ELF-1 (cell line): ENCODE results near the gene IL12RB2.
A peak's percentile ranks its signal among the peaks of the same experiment; 100 is the strongest.

Experiments used
- DNase-seq: peaks from one replicate; pipeline ENCODE4 v3.0.0-alpha.2; 2016; ENCODE audit warnings: low read depth, low spot score

The IL12RB2 gene

GRCh38 chr1:67313934-67314671, 6.4 kb downstream of the IL12RB2 start:
- DNase-seq, result no peak

- DNase-seq, result peak; percentile 18
These were observed 7.0 kb downstream of the IL12RB2 start for GRCh38 chr1:67314696-67315095.

GRCh38 chr1:67316180-67316902, 8.7 kb downstream of the IL12RB2 start:
- peak; percentile 65 for DNase-seq

- no peak for DNase-seq
These were observed 9.2 kb downstream of the IL12RB2 start for GRCh38 chr1:67316918-67317317.

- no peak for DNase-seq
These were observed 10.1 kb downstream of the IL12RB2 start for GRCh38 chr1:67317803-67318202.

GRCh38 chr1:67322442-67322841, 14.8 kb downstream of the IL12RB2 start:
- DNase-seq, result no peak

- no peak for DNase-seq
These were observed 15.4 kb downstream of the IL12RB2 start for GRCh38 chr1:67323087-67323486.

GRCh38 chr1:67324068-67324467, 16.4 kb downstream of the IL12RB2 start:
- DNase-seq, result no peak

GRCh38 chr1:67327864-67328466, 20.3 kb downstream of the IL12RB2 start:
- DNase-seq, result no peak

GRCh38 chr1:67332653-67333529, 25.2 kb downstream of the IL12RB2 start:
- no peak for DNase-seq

- DNase-seq, result no peak
These were observed 25.9 kb downstream of the IL12RB2 start for GRCh38 chr1:67333603-67334002.

GRCh38 chr1:67335411-67335810, 27.7 kb downstream of the IL12RB2 start:
- no peak for DNase-seq

- DNase-seq, result no peak
These were observed 28.5 kb downstream of the IL12RB2 start for GRCh38 chr1:67336157-67336556.

- DNase-seq, result no peak
These were observed 29.1 kb downstream of the IL12RB2 start for GRCh38 chr1:67336783-67337182.

- no peak for DNase-seq
These were observed 31.0 kb downstream of the IL12RB2 start for GRCh38 chr1:67338642-67339041.

- DNase-seq, result no peak
These were observed 32.1 kb downstream of the IL12RB2 start for GRCh38 chr1:67339623-67340343.

GRCh38 chr1:67342076-67342890, 34.6 kb downstream of the IL12RB2 start:
- peak; percentile 47 for DNase-seq

- no peak for DNase-seq
These were observed 37.9 kb downstream of the IL12RB2 start for GRCh38 chr1:67345556-67345955.

- no peak for DNase-seq
These were observed 39.3 kb downstream of the IL12RB2 start for GRCh38 chr1:67346982-67347381.
